Coronary artery (tissue), 2 donors: ENCODE data around the gene CDC16.
A peak's percentile ranks its signal among the peaks of the same experiment; 100 is the strongest.

Experiments used
- DNase-seq: peaks from one replicate; pipeline ENCODE4 v3.0.0-alpha.2; 2017; ENCODE audit warnings: low spot score
- H3K27ac ChIP-seq, 2 donors: fragments of 200-600 bp; sonication (generic); one replicate each; pipeline ENCODE4 v1.5.1; 2016 to 2019
- H3K4me3 ChIP-seq: fragments of 200-600 bp; sonication (generic); 2 replicates; pipeline ENCODE4 v1.5.1; 2016; ENCODE audit warnings: mild to moderate bottlenecking, moderate library complexity
- CTCF ChIP-seq: fragments of 200-600 bp; sonication (generic); IDR thresholded peaks from one replicate; pipeline ENCODE4 v1.5.1; 2019; ENCODE audit warnings: antibody characterized with exemption

CDC16 gene

GRCh38 chr13:114281351-114282040 lies 46.8 kb downstream of the CDC16 start, which contains the start of gene UPF3A:
TSS of gene UPF3A (plus strand) at chr13:114281601. CDS start at chr13:114281640, 39 bp downstream.
- Histone ChIP-seq H3K4me3 (peak within 1 kb of the TSS; percentile 80), H3K27ac (peak within 1 kb of the TSS; percentile 89 to 97)
- peak; percentile 97 for DNase-seq
- no peak for TF ChIP-seq CTCF

GRCh38 chr13:114282041-114282670 lies 47.5 kb downstream of the CDC16 start:
- Histone ChIP-seq H3K4me3 (peak overlapping the region; percentile 80), H3K27ac (peak overlapping the region; percentile 89 to 97)
- DNase-seq, result peak; percentile 80
- no peak for TF ChIP-seq CTCF

- DNase-seq, result no peak
- H3K27ac ChIP-seq, result no peak overlapping the region
These were observed 48.9 kb downstream of the CDC16 start for GRCh38 chr13:114283576-114283975.

GRCh38 chr13:114284680-114285079 lies 50.0 kb downstream of the CDC16 start:
- no peak overlapping the region for H3K4me3 ChIP-seq
- H3K27ac ChIP-seq, result no peak overlapping the region
- DNase-seq, result no peak
- no peak for TF ChIP-seq CTCF

More at GRCh38 chr13:114283576-114283975, 48.9 kb downstream of the CDC16 start:
- no peak for TF ChIP-seq CTCF
- no peak overlapping the region for H3K4me3 ChIP-seq

DNA sequence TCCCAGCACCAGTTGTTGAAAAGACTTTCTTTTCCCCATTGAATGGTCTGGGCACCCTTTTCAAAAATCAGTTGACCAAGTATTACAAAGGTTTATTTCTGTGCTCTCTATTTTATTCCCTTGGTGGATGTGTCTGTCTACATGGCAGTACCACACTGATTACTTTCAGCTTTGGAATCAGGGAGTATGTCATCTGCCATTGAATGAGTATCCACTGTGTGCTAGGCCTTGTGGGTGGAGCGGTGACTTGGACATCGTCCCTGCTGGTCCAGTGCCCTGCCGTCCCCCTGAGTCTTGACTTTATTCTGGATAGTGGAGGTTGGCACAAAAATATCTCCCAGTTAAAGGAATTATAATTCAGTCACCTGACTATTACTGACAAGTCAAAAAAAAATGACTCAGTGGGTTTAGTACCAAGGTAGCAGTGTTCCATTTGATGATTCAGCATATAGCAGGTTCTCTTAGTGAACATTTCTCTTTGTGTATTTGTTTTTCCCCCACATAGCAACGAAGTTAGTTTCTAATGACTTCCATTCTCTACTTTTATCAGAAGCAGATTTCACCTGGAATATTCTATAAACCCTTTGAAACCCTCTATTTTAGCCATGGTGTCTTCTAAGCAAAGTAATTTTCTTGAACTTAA lies 50.6 kb downstream of the CDC16 start:
- DNase-seq, result no peak
- Histone ChIP-seq H3K4me3 (no peak overlapping the region), H3K27ac (no peak overlapping the region)
- TF ChIP-seq CTCF, result no peak

DNA sequence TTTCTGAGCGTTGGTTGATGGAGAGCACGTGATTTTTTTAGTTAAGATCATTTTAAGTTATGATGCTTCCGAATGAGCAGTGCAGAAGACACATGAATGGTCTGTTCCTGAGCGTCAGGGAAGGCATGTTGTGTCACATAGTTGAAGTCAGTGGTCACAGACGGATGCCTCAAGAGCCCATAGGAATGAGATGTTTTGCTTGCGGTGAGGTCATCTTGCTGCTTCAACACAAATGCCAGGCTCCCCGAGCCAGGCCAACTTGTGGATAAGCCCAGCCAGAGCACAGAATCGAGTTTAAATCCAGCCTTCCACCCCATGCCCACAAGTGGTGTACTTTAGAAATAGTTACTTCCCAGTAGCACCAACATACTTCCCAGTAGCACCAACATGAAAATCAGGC lies 52.1 kb downstream of the CDC16 start:
- no peak for DNase-seq
- Histone ChIP-seq H3K4me3 (no peak overlapping the region), H3K27ac (no peak overlapping the region)
- TF ChIP-seq CTCF, result no peak
